Measurements from ENCODE around the gene TNFRSF25.

- TF ChIP-seq EP300 (conservative IDR thresholded peaks at IDR 0.05; ENCODE audit: poor library complexity, severe bottlenecking) (no peak), CTCF (IDR thresholded peaks at IDR 0.05; ENCODE audit: poor library complexity, severe bottlenecking) (no peak), POLR2AphosphoS5 (IDR thresholded peaks at IDR 0.05) (no peak)
Measured at GRCh38 chr1:6473156-6473555, 7.2 kb upstream of the TNFRSF25 start.
